GM19025 (cell line): ENCODE measurements around the gene KLHDC1.
"Not testable (repeated sequence)": the region's sequence is repeated elsewhere in the genome, so short reads cannot be mapped to it uniquely, and the experiment has no call there.

ENCODE experiments used
- ATAC-seq: cut with Tn5 transposase; IDR thresholded peaks from one replicate; pipeline ENCODE4 v1.9.1; 2021; ENCODE audit warnings: mild to moderate bottlenecking, low read depth, moderate library complexity; ENCODE audit not compliant: unreplicated experiment

The KLHDC1 gene

DNA sequence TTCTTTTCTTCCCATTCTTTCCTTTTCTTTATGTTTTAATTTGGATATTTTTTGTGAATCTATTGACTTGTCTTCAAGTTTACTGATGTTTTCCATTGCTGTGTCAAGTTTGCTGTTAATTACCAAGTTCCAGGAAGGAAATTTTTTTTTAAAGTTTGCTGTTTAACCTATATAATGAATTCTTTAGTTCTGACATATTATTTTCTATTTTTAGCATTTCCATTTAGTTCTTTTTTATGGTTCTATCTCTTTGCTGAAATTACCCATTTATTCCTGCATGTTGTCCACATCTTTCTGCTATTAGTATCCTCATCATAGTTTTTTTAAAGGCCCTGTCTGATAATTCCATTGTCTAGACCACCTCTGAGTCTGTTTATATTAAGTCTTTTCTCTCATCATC is 27.8 kb downstream of the KLHDC1 start:
- no peak for ATAC-seq

GRCh38 chr14:49721733-49722435 is 29.0 kb downstream of the KLHDC1 start:
- ATAC-seq, result not testable (repeated sequence)

- no peak for ATAC-seq
These were observed 34.3 kb downstream of the KLHDC1 start for GRCh38 chr14:49727171-49727570.

DNA sequence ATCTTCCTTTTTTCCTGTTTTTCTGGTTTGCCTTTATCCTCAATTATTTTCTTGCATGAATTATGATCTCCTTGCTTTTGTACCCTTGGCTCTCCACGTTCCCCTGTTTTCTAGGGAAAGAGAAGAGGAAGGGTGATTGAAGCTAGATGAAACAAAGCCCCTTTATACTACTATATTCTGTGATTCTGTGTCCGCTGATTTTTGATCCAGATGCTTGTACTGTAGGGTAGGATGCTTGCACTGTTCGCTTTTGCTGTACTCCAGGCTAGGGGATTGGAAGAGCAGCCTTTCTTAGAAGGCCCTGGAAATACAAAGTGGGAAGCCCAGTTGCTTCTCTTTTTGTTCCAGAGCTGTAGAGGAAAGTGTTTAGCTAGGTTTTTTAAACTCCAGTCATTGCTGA is 40.0 kb downstream of the KLHDC1 start:
- ATAC-seq, result no peak

DNA sequence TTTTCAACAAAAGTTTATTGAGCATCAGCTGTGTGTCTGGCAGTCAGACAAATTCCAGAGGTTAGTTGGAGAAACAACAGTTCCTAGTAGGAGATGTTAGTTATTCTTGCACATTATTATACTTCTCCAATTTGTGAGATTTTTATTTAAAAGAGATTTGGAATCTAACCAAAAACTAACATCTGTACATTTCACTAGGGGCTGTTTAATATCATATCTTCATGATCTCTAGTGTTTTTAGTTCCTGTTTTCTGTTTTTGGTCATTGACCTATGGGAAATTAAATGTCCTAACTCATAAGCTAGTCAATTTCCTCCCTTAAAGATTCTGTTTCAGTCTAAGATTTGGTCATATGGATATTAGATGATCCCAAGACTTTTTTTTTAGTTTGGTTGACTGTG is 40.9 kb downstream of the KLHDC1 start:
- no peak for ATAC-seq

- not testable (repeated sequence) for ATAC-seq
These were observed 42.7 kb downstream of the KLHDC1 start for GRCh38 chr14:49735669-49736068.

DNA sequence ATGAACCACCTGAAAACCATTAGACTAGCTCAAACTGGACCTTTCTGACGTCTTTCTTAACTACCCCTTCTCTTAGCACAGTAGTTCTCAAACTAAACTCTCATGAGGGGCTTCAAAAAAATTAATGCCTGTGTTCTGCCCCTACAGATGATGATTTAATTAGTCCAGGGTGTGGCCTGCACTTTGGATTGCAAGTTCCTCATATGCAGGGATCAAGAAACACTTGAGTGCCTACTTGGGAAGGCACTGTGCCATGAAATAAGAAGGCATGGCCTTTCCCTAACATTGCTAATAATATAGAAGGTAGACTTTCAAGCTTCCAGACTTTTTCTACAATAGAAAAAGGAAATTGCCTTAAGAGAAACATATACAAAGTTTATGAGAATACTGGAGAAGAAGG is 52.3 kb downstream of the KLHDC1 start:
- ATAC-seq, result no peak

- not testable (repeated sequence) for ATAC-seq
These were observed 53.6 kb downstream of the KLHDC1 start for GRCh38 chr14:49746476-49746875.

DNA sequence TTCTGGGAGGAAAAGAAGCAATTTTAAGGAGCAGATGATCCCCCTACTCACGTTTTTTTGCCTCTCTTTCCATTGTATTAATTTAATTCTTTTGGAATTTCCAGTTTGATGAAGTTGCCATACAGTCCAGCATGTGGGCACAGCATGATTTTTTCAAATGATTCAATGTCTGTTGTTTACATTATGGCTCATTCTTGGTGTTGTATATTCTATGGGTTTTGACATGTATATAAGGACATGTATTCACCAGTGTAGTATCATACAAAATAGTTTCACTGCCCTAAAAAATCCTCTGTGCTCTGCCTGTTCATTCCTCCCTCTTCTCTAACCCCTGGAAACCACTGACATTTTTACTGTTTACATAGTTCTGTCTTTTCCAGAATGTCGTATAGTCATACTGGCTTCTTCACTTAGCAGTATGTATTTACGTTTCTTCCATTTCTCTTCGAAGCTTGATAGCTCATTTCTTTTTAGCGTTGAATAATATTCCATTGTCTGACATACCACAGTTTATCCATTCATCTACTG is 61.7 kb downstream of the KLHDC1 start:
- ATAC-seq, result no peak

DNA sequence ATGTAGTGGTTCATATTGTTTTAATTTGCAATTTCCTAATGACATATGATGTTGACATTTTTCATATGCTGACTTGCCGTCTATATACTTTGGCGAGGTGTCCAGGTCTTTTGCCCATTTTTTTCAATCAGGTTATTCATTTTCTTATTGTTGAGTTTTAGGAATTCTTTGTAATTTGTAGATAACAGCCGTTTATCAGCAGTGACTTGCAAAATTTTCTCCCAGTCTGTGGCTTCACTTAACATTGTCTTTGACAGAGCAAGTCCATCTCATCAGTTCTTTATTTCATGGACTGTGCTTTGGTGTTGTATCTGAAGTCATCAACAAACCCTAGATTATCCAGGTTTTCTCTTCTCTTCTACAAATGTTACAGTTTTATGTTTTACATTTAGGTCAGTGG is 62.5 kb downstream of the KLHDC1 start:
- ATAC-seq, result no peak

DNA sequence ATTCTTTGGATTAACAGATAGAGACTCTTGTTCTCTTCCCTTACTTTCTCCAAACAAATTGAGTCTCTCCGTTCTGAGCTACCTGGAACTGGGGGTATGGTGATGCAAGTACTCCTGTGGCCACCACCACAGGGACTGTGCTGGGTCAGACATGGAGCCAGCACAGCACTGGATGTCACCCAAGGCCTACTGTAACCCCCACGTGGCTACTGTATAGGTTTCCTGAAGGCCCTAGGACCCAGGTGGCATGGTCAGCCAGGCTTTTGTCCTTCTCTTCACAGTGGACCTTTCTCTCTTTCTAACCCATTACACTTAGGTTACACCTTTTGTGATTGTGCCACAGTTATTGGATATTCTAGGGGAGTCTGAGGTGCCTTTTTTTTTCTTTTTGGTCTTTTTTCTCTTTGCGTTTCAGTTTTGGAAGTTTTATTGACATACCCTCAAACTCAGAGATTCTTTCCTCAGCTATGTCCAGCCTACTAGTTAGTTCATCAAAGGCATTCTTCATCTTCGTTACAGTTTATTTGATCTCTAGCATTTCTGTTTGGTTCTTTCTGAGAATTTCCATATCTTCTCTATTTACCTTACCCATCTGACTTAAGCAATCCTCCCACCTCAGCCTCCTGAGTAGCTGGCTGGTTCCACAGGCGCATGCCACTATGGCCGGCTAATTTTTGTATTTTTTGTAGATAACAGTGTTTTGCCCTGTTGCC is 69.1 kb downstream of the KLHDC1 start:
- no peak for ATAC-seq

- no peak for ATAC-seq
These were observed 73.9 kb downstream of the KLHDC1 start for GRCh38 chr14:49766839-49767238.

GRCh38 chr14:49767270-49767570 is 74.3 kb downstream of the KLHDC1 start:
- ATAC-seq, result no peak

GRCh38 chr14:49767571-49768300 is 74.8 kb downstream of the KLHDC1 start, which contains the start of gene KLHDC2:
Gene KLHDC2, plus strand, starts transcription at chr14:49768153. Its CDS starts 316 bp downstream, at chr14:49768469.
- ATAC-seq, result peak; percentile 92

GRCh38 chr14:49768301-49769121 is 75.6 kb downstream of the KLHDC1 start:
- ATAC-seq, result peak; percentile 6

DNA sequence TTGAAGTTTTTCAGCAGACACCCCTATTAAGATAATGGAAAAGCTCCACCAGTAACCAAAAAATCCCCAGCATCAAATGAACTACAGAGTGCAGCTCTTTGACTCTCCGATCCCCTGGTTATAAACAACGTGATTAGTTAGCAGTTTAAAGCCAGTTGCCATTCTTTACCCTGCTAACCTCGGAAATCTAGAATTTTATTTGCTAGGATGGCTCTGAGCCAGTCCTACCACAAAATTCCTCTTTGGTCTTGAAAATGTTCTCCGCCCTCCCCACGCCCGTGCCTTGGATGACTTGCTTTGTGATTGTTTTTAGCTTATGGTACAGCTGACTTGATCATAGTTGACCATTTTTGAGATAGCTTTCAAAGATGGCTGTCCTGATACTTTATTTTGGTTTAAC is 76.3 kb downstream of the KLHDC1 start:
- no peak for ATAC-seq

GRCh38 chr14:49769581-49770211 is 76.8 kb downstream of the KLHDC1 start:
- ATAC-seq, result no peak

GRCh38 chr14:49770212-49770817 is 77.4 kb downstream of the KLHDC1 start:
- no peak for ATAC-seq

DNA sequence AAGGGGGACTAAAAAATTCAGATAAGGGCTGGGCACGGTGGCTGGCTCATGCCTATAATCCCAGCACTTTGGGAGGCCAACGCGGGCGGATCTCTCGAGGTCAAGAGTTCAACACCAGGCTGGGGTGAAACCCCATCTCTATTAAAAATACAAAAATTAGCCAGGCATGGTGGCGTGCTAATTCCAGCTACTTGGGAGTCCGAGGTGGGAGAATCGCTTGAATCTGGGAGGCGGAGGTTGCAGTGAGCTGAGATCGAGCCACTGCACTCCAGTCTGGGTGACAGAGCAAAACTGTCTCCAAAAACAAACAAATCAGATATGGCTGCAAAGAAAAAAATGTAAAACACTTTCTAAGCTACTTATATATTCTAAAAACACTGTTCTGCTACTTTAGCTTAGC is 78.8 kb downstream of the KLHDC1 start:
- ATAC-seq, result not testable (repeated sequence)

- ATAC-seq, result no peak
These were observed 81.2 kb downstream of the KLHDC1 start for GRCh38 chr14:49774106-49774505.
